GM21717 (cell line): ENCODE data around the gene KRT71.

Experiments
- ATAC-seq: cut with Tn5 transposase; IDR thresholded peaks from one replicate; pipeline ENCODE4 v1.9.1; 2021; ENCODE audit warnings: mild to moderate bottlenecking, moderate library complexity; ENCODE audit not compliant: unreplicated experiment

Gene KRT71

DNA sequence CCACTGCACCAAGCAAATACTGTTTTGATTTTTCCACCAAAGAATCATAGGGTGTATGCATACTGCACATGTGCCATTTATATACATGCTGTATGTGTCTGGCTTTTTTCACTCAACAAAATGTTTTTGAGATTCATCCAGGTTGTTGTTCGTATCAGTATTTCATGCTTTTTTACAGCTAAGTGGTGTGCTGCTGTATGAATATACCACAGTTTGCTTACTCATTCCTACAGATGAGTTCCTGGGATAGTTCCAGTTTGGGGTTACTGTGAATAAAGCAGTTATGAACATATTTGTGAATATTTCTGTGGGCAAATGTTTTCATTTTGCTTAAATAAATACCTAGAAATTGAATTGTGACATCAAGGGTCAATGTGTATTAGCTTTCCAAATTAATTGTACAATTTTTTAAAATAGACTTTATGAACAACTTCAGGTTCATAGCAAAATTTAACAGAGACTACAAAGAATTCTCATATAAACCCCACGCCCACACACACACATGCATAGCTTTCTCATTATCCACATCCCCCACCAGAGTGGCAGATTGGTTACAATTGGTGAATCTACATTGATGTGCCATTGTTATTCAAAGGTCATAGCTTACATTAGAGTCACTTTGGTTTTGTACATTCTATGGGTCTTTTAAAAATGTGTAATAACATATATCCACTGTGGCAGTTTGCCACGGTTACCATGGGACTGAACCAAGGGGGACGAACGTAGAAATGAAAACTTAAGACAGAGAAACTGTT lies 53.0 kb downstream of the KRT71 start:
- ATAC-seq = no peak

- no peak for ATAC-seq
Measured at GRCh38 chr12:52498946-52499345, 54.0 kb downstream of the KRT71 start.

DNA sequence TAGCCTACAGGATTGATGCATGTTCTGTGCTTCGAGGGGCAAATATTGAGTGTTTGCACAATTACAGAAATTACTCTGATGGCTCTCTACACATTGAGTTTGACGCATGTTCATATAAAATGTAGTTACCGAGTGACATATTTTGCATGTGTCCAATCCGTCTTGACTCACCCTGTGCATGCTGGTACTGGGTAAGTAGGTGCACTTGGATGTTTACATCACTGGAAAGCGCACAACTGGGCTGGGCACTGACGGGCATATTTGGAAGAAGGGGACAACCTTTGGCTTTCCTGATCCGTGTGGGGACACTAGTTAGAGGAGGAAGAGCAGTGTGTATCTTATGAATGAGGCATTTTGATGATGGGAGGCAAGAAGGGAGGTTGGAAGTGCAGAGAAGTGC lies 55.0 kb downstream of the KRT71 start:
- ATAC-seq = no peak

DNA sequence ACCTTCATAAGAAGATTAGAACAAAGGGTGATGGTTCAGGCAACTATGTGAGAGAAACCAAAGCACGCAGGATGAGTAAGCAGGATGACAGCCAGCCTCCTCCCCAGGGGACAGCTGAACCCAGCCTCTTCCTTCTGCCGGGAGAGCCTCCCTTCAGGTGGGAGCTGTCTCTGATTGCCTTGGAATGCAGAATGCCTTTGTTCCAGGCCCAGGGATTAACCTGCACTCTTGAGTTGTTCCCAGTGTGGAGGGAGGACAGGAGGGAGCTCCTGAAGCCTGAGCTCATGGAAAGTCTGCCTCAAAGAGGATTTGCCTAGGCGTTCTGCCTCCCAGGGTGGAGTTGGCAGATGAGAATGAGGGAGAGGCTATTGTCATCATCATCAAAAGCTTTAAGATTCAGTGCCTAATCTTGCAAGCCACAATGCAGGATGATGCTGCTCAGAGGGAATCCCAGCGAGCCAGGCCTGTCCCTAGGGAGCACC lies 56.3 kb downstream of the KRT71 start:
- no peak for ATAC-seq

DNA sequence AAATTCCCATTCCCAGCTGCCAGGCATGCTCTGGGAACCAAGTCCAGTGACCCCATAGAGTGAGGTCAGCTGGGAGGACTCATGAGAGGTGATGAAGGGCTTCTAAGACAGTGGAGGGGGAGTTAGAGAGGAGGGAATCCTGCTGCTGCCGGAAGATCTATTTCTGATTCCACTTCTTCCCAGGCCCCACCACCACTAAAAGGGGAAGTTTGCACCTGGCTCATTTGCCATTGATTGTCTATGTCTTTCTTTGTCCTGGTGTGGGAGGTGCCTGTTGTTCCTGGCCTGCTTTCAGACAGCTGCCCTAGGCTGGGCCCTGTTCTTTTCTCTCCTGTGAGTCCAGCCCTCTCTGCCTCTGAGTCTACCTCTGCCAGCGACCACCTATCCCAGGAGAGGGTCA lies 56.9 kb downstream of the KRT71 start:
- no peak for ATAC-seq

DNA sequence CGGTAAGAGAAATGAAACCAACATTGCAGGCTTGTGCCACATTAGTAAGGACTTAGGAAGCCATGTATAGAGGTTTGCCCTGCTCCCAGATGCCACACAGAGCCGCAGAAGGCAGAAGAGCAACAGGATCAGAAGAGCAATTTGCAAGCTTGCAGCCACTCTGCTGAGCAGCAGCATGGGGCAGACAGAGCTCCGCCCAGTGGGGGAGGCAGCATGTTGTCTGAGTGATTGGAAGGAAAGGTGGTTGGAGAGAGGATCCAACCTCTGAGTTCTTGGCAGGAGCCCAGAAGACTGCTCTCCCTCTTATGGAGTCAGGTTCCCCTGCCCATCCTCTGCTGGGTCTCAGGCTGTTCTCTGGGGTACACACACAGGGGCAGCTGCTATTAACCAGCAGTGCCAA lies 57.6 kb downstream of the KRT71 start:
- no peak for ATAC-seq

GRCh38 chr12:52494518-52494917 lies 58.4 kb downstream of the KRT71 start:
- no peak for ATAC-seq

- no peak for ATAC-seq
Measured at GRCh38 chr12:52494100-52494499, 58.8 kb downstream of the KRT71 start.
